NCI-H524 treated with DMSO at 0.1 percent for 48 hours (cell line): ENCODE measurements around the gene SGSM2.

ENCODE experiments used
- DNase-seq: peaks from one replicate; lab custom pipeline; 2025; lab: John Stamatoyannopoulos, UW

Gene SGSM2

DNA sequence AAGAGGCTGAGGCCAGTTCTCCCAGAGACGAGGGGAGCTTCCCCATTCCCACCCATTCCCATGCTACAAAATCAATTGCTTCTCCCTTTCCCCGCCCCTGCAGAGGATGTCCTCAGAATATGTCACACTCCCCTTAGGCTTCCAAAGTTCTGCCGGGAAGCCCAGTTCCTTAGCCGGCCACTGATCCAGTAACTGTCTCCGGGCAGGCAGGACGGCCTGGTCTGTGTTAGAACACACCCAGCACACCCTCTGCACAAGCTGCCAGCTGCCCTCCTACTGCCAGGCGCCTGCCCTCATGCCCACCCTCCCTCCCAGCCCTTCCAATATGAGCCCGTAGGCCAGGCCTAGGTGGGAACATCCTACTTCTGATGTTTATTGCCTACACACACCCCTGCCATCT lies 31.1 kb downstream of the SGSM2 start:
- no peak for DNase-seq

DNA sequence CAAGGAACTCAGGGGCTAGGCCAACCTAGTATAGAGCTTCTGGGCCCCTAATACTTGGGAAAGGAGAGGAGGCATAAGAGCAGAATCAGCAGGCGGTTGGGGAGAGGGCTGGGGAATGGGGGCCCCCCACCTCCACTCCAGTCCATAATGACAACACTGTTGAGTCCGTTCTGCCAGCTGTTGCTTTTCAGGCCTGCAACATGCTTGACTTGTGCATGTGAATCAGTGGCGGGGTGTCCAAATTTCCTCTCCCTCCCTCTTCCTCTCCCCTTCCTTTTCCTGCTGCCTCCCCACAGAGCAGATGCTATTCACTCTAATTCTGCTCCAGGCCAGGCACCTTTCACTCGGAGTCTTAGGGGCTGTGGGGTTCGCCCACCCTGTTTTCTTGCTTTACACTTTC lies 31.7 kb downstream of the SGSM2 start:
- DNase-seq: no peak

DNA sequence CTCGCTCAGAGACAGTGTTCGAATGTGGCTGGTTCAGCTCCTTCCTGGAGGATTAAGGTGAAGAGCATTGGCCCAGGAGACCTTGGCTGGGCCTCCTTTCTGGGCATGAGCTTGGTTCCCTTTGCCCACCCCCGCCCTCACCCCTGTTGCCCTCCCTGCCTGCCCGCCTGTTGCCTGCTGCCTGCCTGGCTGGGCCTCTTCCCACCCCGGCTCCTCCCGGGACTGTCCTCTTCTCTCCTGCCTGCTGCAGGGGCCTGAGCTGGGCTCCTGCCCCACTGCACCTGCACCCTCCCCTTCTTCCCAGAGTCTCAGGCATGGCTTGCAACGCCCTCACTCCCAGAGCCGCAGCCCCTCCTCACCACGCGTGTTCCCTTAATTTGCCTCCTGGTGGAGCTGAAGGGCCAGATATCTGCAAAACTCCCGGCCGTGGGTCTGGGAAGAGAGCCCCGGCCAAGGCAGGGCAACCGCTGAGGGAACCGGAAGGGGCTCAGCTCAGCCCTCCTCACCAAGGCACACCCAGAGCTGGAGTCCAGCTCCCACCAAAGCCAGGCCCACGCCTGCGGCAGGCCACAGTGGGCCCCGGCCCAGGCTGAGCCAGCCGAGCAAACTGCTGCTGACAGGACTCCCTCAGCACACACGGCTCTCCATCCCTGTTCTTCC lies 32.4 kb downstream of the SGSM2 start:
- no peak for DNase-seq

DNA sequence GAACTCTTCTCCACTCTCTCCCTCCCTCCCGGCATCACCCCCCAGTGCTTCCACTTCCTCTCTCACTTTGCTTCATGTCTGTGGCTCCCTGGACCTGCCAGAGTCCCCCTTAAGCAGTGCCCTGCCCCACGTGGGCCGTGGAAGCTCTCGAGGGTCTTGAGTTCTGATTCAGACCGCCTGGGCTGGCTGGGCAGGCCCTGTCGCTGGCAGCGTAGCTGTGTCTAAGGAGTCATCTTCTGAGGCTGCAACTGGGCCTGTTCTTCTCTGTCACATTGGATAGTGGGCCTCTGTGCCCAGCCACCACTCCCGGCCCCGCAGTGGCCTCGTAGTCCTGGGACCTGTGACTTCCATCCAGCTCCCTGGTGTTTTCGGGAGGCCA lies 32.9 kb downstream of the SGSM2 start:
- DNase-seq: no peak

DNA sequence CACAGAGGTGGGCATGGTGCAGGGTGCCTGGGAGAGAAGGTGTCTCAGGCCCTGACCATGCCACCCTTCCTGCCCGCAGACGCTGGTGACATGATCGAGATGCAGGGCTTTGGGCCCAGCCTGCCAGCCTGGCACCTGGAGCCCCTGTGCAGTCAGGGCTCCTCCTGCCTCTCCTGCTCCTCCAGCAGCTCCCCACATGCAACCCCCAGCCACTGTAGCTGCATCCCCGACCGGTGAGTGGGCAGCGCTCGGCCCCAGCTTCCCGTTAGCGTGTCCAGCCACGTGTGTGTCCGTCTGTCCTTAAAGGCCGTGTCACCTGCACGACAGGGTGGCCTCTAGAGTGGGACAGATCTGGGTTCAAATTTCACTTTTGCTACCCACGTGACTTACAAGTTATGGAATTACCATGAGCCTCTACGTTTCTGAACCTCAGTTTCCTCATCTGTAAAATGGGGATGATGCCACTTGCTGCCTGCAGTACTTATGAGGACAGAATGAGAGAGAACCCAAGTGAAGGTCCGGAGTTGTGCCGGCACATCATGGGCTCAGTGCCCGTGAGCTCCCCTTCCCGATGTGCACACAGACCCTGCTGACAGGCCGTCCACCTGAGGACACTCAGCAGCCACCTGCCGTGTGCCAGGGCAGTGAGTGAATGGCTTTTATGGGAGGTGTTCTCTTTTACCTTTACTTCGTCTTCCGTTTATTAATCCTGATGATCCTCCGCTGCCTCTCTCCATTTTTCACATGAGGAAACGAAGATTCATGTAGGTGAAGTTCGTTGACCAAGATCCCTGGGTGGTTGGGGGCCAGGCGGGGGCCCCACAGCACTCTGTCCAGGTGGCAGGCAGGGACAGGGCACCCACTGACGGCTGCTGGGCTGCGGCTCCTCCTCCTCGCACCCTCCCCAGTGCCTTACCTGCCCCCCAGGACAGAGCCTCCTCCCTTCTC lies 34.2 kb downstream of the SGSM2 start:
- DNase-seq: no peak

DNA sequence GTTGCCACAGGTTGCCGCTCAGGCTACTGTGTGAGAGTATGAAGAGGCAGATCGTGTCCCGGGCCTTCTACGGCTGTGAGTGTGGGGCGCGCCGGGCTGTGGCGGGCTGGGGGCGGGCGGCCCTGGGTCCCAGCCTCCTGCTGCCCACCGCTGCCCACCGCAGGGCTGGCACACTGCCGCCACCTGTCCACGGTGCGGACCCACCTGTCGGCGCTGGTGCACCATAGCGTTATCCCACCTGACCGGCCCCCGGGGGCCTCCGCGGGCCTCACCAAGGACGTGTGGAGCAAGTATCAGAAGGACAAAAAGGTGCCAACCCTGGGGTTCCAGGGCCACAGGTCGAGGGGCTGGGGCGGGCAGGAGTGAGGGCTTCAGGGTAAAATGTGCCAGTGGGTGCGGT lies 34.9 kb downstream of the SGSM2 start:
- no peak for DNase-seq

DNA sequence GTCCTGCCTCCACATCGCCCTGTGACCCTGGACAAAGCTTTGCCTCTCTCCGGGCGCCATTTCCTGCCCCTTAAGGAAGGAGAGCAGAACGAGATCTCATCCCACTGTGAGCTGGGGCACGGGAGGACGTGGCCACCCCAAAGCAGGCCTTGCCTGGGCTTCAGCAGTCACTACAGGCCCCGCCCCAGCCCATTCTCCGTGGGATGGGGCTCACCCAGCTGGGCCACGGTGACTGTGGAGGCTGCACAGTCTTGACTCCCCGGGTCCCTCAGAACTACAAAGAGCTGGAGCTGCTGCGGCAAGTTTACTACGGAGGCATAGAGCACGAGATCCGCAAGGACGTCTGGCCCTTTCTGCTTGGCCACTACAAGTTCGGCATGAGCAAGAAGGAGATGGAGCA lies 35.4 kb downstream of the SGSM2 start:
- no peak for DNase-seq

DNA sequence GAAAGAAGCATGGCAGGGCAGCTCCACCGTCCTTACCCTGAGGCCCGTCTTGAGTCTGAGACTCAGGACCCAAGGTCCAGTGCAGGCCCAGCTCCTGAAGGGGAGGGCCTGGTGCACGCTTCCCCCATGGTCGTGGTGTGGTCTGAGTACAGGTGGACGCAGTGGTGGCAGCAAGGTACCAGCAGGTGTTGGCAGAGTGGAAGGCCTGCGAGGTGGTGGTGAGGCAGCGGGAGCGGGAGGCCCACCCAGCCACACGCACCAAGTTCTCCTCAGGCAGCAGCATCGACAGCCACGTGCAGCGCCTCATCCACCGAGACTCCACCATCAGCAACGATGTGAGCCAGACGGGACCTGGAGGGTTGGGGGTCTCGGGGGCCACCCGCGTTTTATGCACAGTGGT lies 35.9 kb downstream of the SGSM2 start:
- no peak for DNase-seq

DNA sequence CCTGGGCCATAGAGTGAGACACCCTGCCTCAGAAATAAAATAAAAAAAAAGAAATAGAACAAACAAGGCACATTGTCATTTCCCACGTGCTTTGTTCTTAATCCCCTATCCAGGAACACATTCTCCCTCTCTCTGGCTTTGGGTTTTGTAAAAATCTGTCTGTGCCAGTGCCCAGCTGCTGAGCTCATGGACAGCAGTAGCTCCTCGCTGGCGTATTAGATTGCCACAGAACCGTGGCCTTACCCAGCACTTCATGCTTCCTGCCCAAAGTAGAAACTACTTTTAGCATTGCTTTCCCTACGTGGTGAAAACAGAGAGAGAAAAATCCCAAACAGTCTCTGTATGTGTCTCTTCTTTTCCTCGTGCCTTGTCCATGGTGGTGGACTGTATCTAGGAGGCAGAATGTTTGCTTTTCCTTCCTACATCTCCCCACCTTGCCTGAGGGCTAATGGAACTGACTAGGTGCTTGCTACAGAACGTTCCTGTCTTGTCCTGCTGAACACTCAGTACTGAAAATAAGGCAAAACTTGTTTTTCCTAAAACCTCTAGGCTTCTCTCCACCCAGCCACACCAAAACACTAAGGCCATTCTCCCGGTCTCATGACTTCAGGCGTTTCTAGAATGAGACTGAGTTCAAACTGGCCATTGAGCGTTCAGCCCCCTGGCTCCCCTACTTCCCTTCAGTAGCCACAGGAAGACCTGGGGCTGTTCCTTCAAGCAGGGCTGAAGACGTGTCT lies 37.4 kb downstream of the SGSM2 start:
- DNase-seq: no peak

DNA sequence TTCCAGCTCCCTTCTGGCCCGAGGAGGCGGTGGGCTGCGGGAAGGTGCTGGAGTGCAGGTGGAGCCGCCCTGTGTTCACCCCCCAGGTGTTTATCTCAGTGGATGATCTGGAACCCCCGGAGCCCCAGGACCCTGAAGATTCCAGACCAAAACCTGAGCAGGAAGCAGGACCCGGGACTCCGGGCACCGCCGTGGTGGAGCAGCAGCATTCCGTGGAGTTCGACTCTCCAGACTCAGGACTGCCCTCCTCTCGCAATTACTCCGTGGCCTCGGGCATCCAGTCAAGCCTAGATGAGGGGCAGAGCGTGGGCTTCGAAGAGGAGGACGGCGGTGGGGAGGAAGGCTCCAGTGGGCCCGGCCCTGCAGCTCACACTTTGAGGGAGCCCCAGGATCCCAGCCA lies 38.1 kb downstream of the SGSM2 start:
- no peak for DNase-seq

DNA sequence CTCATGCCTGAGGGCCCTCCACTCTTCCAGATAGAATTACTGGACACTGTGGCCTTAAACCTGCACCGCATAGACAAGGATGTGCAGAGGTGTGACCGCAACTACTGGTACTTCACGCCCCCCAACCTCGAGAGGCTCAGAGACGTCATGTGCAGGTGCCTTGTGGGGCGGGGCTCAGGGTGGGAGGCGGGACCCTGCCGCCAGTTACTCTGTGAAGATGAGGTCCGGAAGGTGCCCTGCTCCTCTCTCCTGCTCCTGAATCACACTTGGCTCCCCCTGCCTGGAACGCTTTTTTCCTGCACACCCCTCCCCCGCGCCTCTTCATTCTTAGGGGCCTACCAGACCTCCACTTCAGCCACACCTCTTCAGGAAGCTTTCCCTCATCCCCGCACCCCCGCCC lies 38.8 kb downstream of the SGSM2 start:
- DNase-seq: no peak

DNA sequence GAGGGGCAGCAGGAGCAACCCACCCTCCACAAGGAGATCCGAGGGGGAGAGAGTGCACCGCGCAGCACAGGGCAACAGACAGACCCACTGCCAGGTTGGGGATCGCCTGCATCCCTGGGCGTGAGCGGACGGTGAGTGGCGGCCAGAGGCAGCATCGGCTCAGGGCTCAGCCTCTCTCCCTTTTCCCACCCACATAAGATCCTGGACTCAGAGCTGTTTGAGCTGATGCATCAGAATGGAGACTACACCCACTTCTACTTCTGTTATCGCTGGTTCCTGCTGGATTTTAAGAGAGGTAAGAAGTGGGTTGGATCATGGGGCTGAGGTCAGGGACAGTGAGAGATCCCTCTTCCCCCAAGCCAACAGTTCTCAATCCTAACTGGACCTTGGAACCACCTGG lies 40.4 kb downstream of the SGSM2 start:
- DNase-seq: no peak

DNA sequence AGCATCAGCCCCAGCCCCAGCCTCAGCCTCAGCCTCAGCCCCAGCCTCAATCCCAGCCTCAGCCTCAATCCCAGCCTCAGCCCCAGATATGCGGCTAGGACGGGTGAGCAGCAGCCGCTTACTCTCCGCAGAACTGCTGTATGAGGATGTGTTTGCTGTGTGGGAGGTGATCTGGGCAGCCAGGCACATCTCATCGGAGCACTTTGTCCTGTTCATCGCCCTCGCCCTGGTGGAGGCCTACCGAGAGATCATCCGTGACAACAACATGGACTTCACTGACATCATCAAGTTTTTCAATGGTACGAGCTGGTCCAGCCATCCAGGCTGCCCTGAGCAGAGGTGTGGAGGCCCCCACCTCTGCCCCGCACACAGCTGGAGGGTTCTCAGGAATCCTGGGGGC lies 41.6 kb downstream of the SGSM2 start:
- no peak for DNase-seq

DNA sequence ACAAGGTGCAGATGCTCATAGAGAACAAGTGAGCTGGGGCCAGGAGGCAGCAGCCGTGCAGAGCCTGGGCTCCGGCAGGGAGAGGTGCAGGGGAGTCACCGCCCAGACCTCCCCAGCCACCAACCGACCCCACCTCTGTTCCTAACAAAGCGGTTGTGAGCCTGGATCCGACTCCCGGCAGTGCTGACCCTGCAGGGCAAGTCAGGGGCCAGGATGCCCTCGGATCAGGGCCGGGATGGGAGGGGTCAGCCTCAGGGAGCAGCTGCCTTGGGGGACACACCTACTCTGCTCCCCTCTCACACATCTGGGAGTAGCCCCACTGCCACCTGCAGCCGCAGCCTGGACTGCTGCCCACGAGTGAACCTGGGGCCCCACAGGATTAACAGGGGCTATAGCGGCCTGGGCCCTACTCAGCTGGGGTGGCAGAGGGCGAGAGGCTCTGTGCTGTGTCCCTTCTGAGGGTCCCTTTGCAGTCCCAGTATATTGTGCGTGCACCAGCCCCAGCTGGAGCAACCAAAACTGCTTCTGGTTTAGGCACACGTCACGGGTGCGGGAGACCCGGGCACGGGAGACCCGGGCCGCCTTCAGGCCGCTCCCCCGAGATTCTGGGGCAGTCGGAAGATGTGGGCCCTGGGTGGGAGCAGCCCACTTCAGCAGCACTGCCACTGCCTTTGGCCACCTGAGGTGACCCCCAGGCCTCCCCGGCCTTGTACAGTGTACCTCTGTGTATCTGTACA lies 42.4 kb downstream of the SGSM2 start:
- no peak for DNase-seq

DNA sequence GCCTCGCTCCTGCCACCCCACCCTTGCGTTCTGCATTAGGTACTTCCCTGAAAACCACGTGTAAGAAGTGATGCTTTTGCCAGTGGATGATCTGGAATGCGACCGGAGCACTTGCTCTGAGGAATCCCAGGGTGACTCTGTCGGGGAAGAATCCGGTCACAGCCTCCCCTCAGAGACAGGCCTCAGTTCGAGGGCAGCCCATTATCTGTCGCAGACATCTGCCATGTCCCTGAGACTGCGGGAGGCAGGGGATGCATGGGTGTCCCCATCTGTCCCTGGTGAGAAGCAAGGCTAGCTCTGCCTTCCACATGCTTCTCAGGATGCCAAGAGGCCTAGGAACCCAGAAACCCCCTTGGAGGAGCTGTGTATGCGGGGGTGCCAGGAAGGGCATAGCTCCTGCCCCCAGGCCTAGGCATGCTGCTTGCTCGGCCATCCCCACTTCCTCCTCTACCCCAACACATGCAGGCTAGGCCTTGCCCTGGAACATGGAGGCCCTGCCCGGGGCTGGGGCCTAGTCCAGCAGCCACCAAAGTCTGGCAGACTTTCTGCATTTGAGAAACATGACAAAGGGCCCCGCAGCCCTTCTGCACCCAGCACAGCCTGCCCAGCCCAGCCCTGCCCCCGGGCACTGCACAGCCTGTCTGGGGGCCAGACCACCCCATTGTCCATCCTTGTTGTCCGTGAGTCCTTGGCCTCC lies 43.1 kb downstream of the SGSM2 start:
- no peak for DNase-seq

DNA sequence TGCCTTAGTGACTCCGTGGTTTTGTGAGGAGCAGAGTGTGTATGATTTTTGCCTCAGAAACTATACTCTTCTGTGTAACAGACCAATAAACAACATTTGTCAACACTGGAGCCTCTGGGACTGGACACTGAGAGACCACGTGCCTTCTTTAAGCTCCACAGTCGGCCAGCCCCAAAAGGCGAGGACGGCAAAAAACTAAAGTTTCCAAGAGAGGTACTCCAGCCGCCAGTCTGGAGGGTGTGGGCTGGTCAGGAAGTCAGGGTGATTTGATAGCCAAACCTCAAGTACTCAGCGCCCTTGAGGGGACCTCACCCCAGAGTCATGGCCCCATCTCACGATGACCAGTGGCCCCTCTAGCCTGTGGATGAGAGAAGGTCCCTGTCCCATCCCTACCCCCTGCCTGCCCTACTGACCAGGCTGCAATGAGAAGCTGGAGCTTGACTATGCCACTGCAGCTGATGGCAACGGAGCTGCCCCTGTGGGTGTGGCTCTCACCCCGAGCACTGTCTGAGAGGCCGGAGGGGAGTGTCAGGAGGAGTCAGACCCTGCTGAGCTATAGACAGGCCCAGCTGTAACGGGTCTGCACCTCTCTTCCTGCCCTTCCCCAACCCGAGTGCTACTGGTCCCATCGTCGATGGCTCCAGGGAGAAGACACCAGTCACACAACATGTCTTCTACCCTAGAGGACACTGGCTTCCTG lies 43.8 kb downstream of the SGSM2 start:
- no peak for DNase-seq

DNA sequence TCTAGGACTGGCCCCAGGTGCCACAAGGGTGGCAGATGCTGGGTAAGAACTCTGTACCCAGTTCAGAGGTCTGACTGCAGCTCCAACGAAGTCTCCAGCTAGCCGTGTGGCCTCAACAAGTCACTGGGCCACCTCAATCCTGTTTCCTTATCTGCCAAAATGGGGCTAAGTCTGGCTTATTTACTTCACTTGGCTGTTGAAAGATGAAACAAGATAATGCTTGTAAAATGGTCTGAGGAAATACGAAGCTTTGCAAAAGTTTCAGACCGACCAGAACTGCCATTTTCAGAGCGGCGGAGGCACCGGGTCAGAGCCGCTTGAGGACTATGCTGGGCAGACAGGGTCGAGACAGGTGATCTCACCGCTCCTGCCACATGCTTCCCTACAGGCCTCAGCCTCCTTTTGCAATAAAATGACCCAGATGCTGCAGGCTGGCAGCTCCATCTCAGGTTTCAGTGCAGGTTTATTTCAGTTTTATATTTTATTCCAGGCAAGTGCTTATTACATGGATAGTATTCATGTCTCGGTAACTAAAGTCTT lies 46.4 kb downstream of the SGSM2 start:
- DNase-seq: no peak

DNA sequence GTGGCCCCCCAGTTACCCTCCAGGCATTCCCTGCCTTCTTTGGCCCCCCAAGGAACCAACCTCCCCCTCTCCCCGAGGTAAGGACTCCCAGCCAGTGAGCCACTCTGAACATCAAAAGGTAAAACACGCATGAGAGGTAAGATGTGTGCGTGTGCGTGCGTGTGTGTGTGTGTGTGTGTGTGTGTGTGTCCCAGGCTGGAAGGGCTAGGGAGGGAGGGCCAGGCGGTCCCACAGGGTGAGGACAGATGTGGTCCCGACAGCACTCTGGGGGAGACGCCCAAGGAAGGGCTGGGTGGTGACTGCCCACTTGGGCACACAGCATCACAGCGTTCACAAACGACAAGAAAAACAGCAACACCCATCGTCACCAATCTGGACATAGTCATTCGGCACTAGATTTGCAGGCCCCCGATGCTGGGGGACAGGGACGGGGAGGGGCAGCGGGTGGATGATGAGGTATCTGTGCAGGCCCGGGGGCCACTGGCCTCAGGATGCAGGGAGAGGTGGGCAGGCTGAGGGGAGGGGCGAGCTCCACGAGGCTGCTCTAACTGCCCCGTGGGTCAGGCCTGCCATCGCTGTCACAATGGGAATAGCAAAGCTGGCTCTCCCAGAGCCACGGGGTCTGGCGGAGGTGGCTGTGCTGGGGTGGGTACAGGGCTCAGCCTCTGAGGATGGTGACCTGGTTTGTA lies 47.3 kb downstream of the SGSM2 start:
- DNase-seq: no peak

DNA sequence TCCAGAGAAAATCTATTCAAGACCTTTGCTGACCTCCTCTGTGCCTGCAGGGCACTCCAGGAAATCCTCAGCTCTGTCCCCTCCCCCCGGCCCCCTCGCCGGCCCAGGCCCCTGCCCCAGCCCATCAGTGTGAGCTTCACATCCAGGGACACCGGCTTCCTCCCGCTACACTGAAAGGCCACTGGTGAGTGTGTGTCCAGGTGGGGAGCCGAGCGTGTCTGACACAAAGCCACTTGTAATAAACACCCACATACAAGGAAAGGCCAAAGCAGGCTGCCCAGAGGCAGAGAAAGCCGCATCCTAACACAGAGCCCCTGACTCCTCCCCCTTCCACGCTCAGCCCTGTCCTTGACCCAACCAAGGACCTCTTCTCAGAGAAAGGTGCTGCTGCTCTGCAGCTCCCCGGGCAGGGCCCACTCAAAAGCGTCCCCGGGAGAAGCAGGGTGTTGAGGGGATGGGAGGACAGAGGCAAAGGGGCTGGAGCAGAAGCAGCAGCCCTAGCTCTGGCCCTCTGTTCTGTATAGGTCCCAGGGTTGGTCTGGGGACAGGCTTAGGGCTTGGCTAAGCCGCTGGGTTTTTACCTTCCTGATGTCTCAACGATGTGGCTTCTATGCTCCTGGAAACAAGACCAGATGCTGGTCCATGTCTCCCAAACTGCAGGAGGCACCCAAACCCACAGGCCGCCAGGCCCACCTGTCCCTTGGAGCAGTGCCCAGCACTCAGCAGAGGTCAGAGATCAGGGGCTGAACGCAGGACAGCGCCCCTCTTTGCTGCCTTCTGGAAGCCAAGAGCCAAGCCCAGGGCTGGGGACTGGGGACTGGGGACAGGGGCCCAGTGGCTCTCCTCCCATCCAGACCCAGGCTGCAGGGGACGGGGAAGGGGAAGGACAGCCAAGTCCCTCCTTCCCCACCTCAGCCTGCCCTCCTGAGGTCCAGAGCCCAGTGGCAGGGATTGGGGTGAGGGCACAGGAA lies 48.2 kb downstream of the SGSM2 start:
- DNase-seq: no peak
